ENCODE data around the gene AKNAD1. TPM values are rescaled to one million over a fixed set of nuclear protein-coding genes. Genes with fewer than 3 reads are reported as not detected.

AKNAD1 gene
- total and polyA plus RNA-seq, 2 donors, result 1.2 to 1.8 TPM

GRCh38 chr1:108858230-108858950 lies 1.5 kb upstream of the AKNAD1 start:
- H3K4me3 ChIP-seq (ENCODE audit: low read depth, low read length), result no peak overlapping the region

GRCh38 chr1:108854221-108855019 lies 2.5 kb downstream of the AKNAD1 start:
- DNase-seq (ENCODE audit: extremely low spot score), result no peak
- Histone ChIP-seq H3K36me3 (ENCODE audit: insufficient read depth) (no peaks in the 10 kb centered on the region), H3K4me1 (ENCODE audit: insufficient read depth) (no peaks in the 10 kb centered on the region), H3K4me3 (ENCODE audit: low read depth, low read length) (no peak overlapping the region), H3K27ac (ENCODE audit: low read depth) (no peak overlapping the region)
- WGBS, result 56% methylated on average over 3 of the region's 3 CpGs

More at GRCh38 chr1:108858230-108858950, 1.5 kb upstream of the AKNAD1 start:
- no peak for DNase-seq (ENCODE audit: extremely low spot score)
- 63% methylated on average over 6 of the region's 6 CpGs for WGBS
- no peaks in the 10 kb centered on the region for H3K4me1 ChIP-seq (ENCODE audit: insufficient read depth)
- H3K27ac ChIP-seq (ENCODE audit: low read depth), result no peak overlapping the region
- no peaks in the 10 kb centered on the region for H3K36me3 ChIP-seq (ENCODE audit: insufficient read depth)

DNA sequence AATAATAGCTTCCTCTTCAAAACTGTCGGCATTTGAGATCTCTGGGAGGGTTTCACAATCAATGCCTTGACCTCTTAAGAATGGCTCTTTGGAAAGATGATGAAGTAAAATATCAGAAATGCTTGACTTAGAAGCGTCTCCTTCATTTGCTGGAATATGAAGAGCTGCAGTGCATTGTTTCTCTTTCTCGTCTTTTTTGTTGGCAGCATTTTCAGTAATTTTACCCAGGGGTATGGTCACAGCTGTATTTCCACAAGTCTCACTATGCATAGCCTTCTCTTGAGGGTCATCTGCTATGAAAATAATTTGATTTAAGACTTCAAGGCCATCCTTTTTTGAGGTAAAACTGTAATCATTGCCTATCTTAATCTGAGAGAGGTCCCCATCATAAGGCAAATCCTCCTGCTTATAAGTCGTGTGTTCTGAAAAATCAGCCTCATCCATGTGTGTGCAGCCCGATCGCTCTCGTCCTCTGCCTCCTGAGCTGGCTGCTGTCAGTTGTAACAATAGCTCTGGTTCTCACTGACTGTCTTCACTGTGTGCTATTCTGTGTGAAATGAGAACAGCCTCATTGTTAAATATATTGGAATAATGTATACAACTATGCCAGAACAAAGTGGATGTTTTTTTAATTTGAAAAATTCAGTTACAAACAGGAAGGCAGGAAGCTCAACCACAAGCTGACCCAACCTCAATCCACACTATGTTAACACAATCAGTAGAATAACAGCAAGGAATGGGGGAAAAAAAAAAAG lies 4.5 kb downstream of the AKNAD1 start:
- Histone ChIP-seq H3K27ac (ENCODE audit: low read depth) (no peak overlapping the region), H3K4me1 (ENCODE audit: insufficient read depth) (no peaks in the 10 kb centered on the region), H3K4me3 (ENCODE audit: low read depth, low read length) (no peak overlapping the region), H3K36me3 (ENCODE audit: insufficient read depth) (no peaks in the 10 kb centered on the region)
- 61% methylated on average over 7 of the region's 7 CpGs for WGBS
- DNase-seq (ENCODE audit: extremely low spot score), result no peak

DNA sequence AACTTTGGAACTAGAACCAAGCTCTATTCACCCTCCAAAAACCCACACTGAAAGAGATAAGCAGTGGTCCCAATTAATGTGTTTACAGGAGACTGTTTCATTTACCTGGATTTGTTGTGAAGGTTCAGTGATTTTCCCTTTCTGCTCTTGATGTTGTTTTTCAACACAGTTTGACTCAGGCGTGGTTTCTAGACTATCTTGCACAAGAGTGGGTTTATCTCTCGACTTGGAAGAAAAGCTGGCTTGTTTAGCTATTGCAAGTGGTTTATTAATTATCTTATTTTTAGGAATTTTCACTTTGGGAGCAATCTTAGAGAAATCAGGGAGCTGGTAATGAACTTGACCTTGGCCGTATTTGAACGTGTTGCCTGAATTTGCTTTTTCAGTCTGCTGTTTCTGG lies 5.3 kb downstream of the AKNAD1 start:
- WGBS, result 85% methylated on average over 4 of the region's 4 CpGs
- Histone ChIP-seq H3K36me3 (ENCODE audit: insufficient read depth) (no peaks in the 10 kb centered on the region), H3K4me3 (ENCODE audit: low read depth, low read length) (no peak overlapping the region), H3K27ac (ENCODE audit: low read depth) (no peak overlapping the region), H3K4me1 (ENCODE audit: insufficient read depth) (no peaks in the 10 kb centered on the region)
- DNase-seq (ENCODE audit: extremely low spot score), result no peak

DNA sequence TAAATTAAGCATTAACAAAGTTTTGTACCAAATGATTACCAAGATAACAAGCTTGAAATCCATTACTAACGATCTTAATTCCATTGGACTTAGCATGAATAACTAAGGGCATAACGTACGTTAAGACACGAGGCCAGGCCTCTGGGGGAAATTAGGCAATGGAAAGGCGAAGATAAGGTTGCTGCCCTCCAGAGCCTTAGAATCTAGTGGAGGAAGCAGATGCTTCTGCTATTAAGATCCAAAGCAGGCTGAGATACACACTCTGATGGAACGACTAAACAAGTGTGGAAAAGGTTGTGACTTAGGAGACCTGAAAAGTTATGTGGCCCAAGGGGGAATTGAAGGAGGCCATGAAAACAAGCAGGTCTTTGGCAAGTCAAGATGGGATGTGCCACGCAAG lies 6.0 kb downstream of the AKNAD1 start:
- Histone ChIP-seq H3K36me3 (ENCODE audit: insufficient read depth) (no peaks in the 10 kb centered on the region), H3K27ac (ENCODE audit: low read depth) (no peak overlapping the region), H3K4me3 (ENCODE audit: low read depth, low read length) (no peak overlapping the region), H3K4me1 (ENCODE audit: insufficient read depth) (no peaks in the 10 kb centered on the region)
- WGBS, result 93% methylated on average over 7 of the region's 7 CpGs
- DNase-seq (ENCODE audit: extremely low spot score), result no peak

DNA sequence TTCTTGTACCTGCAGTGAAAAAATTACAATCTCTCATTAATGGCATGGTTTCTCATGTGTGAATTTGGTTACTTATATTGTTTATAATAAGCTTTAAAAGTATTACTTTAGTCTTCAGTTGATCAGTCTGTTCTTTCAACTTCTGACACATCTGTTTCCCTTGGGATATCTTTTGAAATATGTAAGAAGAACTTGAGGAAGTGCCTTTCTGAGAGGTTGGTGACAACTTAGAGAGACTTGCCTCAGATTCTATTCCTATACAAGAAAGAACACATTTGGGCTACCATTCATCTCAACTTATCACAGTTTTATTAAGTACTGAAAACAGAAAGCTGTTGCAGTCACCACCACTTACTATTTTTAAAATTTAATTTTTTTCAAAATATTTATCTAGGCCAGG lies 8.1 kb downstream of the AKNAD1 start:
- Histone ChIP-seq H3K4me3 (ENCODE audit: low read depth, low read length) (no peak overlapping the region), H3K36me3 (ENCODE audit: insufficient read depth) (no peaks in the 10 kb centered on the region), H3K4me1 (ENCODE audit: insufficient read depth) (no peaks in the 10 kb centered on the region), H3K27ac (ENCODE audit: low read depth) (no peak overlapping the region)
- DNase-seq (ENCODE audit: extremely low spot score), result no peak

DNA sequence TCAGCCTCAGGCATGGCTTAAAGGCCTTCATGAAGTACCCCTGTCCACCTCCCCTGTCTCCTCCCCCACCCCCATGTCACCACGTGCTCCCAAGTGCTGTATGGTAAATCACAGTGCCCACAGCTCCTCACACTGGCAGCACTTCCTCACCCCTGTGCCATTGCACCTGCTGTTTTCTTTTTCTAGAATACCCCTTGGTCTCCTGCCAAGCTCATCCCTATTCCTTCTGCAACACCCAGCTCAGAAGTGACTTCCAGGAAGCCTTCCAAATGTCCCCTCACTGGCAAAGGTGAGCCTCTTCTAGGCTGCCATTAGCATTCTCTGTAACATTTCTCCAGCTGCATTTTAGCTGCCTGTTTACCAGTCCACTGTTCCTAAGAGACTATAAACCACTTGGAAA lies 9.4 kb downstream of the AKNAD1 start:
- H3K4me3 ChIP-seq (ENCODE audit: low read depth, low read length), result no peak overlapping the region
- H3K4me1 ChIP-seq (ENCODE audit: insufficient read depth), result no peaks in the 10 kb centered on the region
- H3K27ac ChIP-seq (ENCODE audit: low read depth), result no peak overlapping the region
- DNase-seq (ENCODE audit: extremely low spot score), result no peak
- H3K36me3 ChIP-seq (ENCODE audit: insufficient read depth), result no peaks in the 10 kb centered on the region
- WGBS, result 87% methylated on average over 1 of the region's 1 CpG

DNA sequence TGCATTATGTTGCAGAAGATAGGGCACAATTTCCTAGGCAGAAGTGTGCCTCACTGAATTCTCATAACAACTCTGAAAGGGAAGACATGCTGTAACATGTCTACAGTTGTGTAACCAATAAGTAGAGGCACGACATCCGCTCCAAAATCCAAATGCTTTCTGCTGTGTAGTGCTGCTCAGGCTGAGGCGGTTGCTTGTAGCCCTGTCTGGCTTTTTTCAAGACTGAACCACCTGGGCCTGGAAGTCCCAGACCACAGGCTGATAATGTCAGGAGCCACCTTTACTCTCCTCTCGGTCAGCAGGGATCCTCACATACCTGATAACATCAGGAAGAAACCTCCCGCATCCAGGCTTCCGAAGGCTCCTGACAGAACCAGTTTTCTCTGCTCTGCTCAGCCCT lies 10.9 kb downstream of the AKNAD1 start:
- Histone ChIP-seq H3K27ac (ENCODE audit: low read depth) (no peak overlapping the region), H3K4me1 (ENCODE audit: insufficient read depth) (no peaks in the 10 kb centered on the region), H3K36me3 (ENCODE audit: insufficient read depth) (no peaks in the 10 kb centered on the region), H3K4me3 (ENCODE audit: low read depth, low read length) (no peak overlapping the region)
- WGBS, result 85% methylated on average over 6 of the region's 6 CpGs
- DNase-seq (ENCODE audit: extremely low spot score), result no peak

DNA sequence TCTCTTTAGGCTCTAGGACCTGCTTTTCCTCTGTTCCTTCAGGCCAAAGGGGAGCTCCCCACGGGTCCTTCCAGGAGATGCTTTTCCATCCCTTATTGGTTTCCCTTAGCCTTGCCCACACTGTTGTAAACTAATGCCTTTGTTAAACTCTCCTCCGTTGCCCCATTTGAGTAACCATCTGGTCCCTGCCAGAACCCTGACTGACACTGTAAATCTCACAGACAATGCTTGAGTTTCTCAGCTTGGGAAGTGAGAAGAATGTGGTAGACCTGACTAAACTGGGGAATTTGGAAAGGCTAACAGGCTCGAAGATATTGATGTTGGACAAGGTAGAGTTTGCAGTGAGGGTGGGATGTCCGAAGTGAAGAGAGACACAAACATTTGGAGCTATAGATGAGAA lies 11.4 kb downstream of the AKNAD1 start:
- Histone ChIP-seq H3K36me3 (ENCODE audit: insufficient read depth) (no peaks in the 10 kb centered on the region), H3K4me1 (ENCODE audit: insufficient read depth) (no peaks in the 10 kb centered on the region), H3K4me3 (ENCODE audit: low read depth, low read length) (no peak overlapping the region), H3K27ac (ENCODE audit: low read depth) (no peak overlapping the region)
- no peak for DNase-seq (ENCODE audit: extremely low spot score)
- 75% methylated on average over 4 of the region's 4 CpGs for WGBS

DNA sequence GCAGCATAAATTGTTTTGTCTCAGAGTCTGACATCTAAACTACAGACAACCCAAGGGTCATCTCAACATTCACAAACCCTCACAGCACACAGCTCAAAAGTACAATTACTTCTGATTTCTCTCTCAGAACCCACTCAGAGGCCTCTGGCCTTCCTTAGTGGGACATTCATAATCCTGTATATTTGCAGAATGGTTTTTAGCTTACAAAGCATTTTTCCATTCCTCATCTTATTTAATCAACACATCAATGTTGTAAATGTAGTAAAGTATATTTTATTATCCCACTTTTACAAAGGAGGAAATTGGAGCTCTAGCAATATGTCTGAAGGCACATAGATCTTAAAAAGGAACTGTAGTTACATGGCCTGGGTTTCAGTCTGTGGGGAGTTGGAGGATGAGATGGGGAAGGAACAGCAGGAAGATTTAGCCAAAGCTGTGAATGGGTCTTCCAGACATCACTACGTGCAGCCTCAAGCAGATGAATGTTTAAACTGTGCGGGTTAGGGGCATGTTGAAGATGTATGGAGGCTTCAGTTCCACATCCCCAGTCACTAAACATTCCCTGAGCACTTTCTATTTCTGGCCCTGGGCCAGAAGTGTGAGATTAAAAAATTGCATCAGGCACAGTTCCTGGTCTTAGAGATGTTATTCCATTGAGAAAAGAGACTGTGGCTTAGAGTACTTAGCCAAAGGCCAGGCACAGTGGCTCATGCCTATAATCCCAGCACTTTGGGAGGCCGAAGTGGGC lies 13.3 kb downstream of the AKNAD1 start:
- Histone ChIP-seq H3K4me1 (ENCODE audit: insufficient read depth) (no peaks in the 10 kb centered on the region), H3K4me3 (ENCODE audit: low read depth, low read length) (no peak overlapping the region), H3K36me3 (ENCODE audit: insufficient read depth) (no peaks in the 10 kb centered on the region), H3K27ac (ENCODE audit: low read depth) (no peak overlapping the region)
- no peak for DNase-seq (ENCODE audit: extremely low spot score)
- 75% methylated on average over 3 of the region's 3 CpGs for WGBS

GRCh38 chr1:108842525-108843181 lies 14.2 kb downstream of the AKNAD1 start:
- no peak overlapping the region for H3K4me3 ChIP-seq (ENCODE audit: low read depth, low read length)
- DNase-seq (ENCODE audit: extremely low spot score), result no peak
- H3K36me3 ChIP-seq (ENCODE audit: insufficient read depth), result no peaks in the 10 kb centered on the region
- no peak overlapping the region for H3K27ac ChIP-seq (ENCODE audit: low read depth)
- H3K4me1 ChIP-seq (ENCODE audit: insufficient read depth), result no peaks in the 10 kb centered on the region
- WGBS, result 81% methylated on average over 3 of the region's 3 CpGs

DNA sequence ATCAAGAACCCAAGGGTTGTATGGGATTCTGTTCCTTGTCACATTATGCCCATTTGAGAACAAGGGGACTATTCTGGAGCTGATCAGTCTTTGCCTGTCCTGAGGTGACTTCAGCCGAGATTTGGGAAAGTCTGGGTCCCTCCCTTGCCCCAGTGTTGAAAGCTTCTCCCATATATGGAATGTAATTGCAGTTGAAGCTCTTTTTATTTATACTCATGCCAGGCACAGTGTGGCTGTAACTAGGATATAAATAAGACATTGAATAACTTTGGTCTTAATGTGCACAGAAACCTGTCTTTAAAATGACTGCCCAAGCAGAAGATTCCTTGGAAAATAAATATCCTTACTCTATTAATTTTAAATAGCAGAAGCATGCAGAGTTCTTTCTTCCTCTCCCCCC lies 15.2 kb downstream of the AKNAD1 start:
- 21% methylated on average over 1 of the region's 1 CpG for WGBS
- H3K4me1 ChIP-seq (ENCODE audit: insufficient read depth), result no peaks in the 10 kb centered on the region
- H3K36me3 ChIP-seq (ENCODE audit: insufficient read depth), result no peaks in the 10 kb centered on the region
- H3K27ac ChIP-seq (ENCODE audit: low read depth), result no peak overlapping the region
- DNase-seq (ENCODE audit: extremely low spot score), result no peak
- H3K4me3 ChIP-seq (ENCODE audit: low read depth, low read length), result no peak overlapping the region

GRCh38 chr1:108832929-108833328 lies 24.0 kb downstream of the AKNAD1 start:
- Histone ChIP-seq H3K36me3 (ENCODE audit: insufficient read depth) (no peaks in the 10 kb centered on the region), H3K27ac (ENCODE audit: low read depth) (no peak overlapping the region), H3K4me1 (ENCODE audit: insufficient read depth) (no peaks in the 10 kb centered on the region), H3K4me3 (ENCODE audit: low read depth, low read length) (no peak overlapping the region)
- WGBS, result 100% methylated on average over 2 of the region's 2 CpGs
- no peak for DNase-seq (ENCODE audit: extremely low spot score)

All from urinary bladder (tissue), 4 donors.